Stomach (tissue), 9 donors: ENCODE data around the gene PLCB4. TPM values are rescaled to one million over a fixed set of nuclear protein-coding genes. Genes with fewer than 3 reads are reported as not detected.

Experiments used
- DNase-seq, 2 donors: peaks; one replicate each; pipeline versions ENCODE4 v3.0.0 to v3.0.0-alpha.2; 2013 to 2019
- H3K27ac ChIP-seq, 5 donors: fragments of 200-600 bp in 4 of 5; sonication (generic) in 4 of 5; one replicate each; pipeline ENCODE4 v1.5.1; 2013 to 2019; ENCODE audit warnings: mild to moderate bottlenecking in 1 of 5, moderate library complexity in 1 of 5
- H3K27me3 ChIP-seq, 3 donors: fragments of 200-600 bp; sonication (generic); one replicate each; pipeline ENCODE4 v1.5.1; 2017 to 2019; ENCODE audit warnings: mixed run types in 1 of 3
- H3K36me3 ChIP-seq, 4 donors: fragments of 200-600 bp; sonication (generic); 1 replicate in 3 of 4; 2 replicates in 1 of 4; pipeline ENCODE4 v1.5.1; 2016 to 2019
- H3K4me1 ChIP-seq, 4 donors: fragments of 200-600 bp; sonication (generic); one replicate each; pipeline ENCODE4 v1.5.1; 2016 to 2019
- H3K4me3 ChIP-seq, 4 donors: fragments of 200-600 bp; sonication (generic) in 3 of 4; one replicate each; pipeline ENCODE4 v1.5.1; 2016 to 2019; ENCODE audit warnings: mild to moderate bottlenecking in 1 of 4
- H3K9me3 ChIP-seq, 4 donors: fragments of 200-600 bp; sonication (generic); one replicate each; pipeline ENCODE4 v1.5.1; 2016 to 2019
- EP300 ChIP-seq: sonication (generic); formaldehyde crosslinking; IDR thresholded peaks from one replicate; pipeline ENCODE4 v1.6.1; 2017; ENCODE audit warnings: antibody characterized with exemption
- POLR2A ChIP-seq, 4 donors: fragments of 450-650 bp; IDR thresholded peaks; one replicate each; pipeline ENCODE4 v1.6.1; 2016; ENCODE audit warnings: antibody characterized with exemption in 4 of 4, control low read depth in 2 of 4, mild to moderate bottlenecking in 1 of 4, moderate library complexity in 1 of 4
- POLR2AphosphoS5 ChIP-seq, 3 donors: sonication (generic); formaldehyde crosslinking; IDR thresholded peaks; one replicate each; pipeline ENCODE4 v1.6.1; 2016; ENCODE audit warnings: antibody characterized with exemption in 3 of 3
- WGBS, 5 donors: extraction: QIAGEN DNeasy Blood & Tissue Kit in 3 of 5; methylation state at CpG; one replicate each; pipeline versions ENCODE4 v1.1.5 to v1.1.7; 2013 to 2018; 5-methylcytosine and 5-hydroxymethylcytosine counted together
- intact Hi-C: fragments of 100-400 bp; cut with DNase I; formaldehyde crosslinking; loops from one replicate; pipeline ENCODE4 v1.15.1; 2023; ENCODE audit warnings: low total_unique reads
- polyA plus RNA-seq, 3 donors: library from polyadenylated mRNA; stranded (reverse); fragments of 200-250 nt; gene quantifications; one replicate each; pipeline ENCODE4 v1.2.3, GENCODE V29; 2013
- total RNA-seq, 5 donors: library from RNA; depleted of rRNA; stranded (reverse); fragments of >200 nt; gene quantifications; one replicate each; pipeline versions ENCODE4 v1.1.0 to v1.2.3, GENCODE V29; 2014 to 2016
- TF ChIP-seq, protein P1 (sequence below), 7 experiments: fragments of 450-650 bp in 4 of 7; fragments of 200-600 bp in 3 of 7; sonication (generic) in 3 of 7; IDR thresholded peaks; one replicate each; pipeline ENCODE4 v1.5.1; 2016 to 2019; ENCODE audit warnings: antibody characterized with exemption in 7 of 7, control low read depth in 2 of 7, mild to moderate bottlenecking in 1 of 7
- donor health status: healthy with polysubstance abuse.
- donor health status: Bipolar disorder and iron deficiency.
- donor health status: healthy.

The PLCB4 gene
- total and polyA plus RNA-seq, 8 donors = 5.3 to 29.4 (median 22.3) TPM

GRCh38 chr20:9100691-9101090 is 31.8 kb downstream of the PLCB4 start:
- TF ChIP-seq, protein P1, sequence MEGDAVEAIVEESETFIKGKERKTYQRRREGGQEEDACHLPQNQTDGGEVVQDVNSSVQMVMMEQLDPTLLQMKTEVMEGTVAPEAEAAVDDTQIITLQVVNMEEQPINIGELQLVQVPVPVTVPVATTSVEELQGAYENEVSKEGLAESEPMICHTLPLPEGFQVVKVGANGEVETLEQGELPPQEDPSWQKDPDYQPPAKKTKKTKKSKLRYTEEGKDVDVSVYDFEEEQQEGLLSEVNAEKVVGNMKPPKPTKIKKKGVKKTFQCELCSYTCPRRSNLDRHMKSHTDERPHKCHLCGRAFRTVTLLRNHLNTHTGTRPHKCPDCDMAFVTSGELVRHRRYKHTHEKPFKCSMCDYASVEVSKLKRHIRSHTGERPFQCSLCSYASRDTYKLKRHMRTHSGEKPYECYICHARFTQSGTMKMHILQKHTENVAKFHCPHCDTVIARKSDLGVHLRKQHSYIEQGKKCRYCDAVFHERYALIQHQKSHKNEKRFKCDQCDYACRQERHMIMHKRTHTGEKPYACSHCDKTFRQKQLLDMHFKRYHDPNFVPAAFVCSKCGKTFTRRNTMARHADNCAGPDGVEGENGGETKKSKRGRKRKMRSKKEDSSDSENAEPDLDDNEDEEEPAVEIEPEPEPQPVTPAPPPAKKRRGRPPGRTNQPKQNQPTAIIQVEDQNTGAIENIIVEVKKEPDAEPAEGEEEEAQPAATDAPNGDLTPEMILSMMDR (IDR thresholded peaks at IDR 0.05) = no peak
- no peak for TF ChIP-seq POLR2AphosphoS5 (IDR thresholded peaks at IDR 0.05)
- no peak for TF ChIP-seq EP300
- no peak for TF ChIP-seq POLR2A (IDR thresholded peaks at IDR 0.05)
- 94 to 97% (median 95%) methylated on average over 9 of the region's 9 CpGs for WGBS, 5 donors
- no peaks in the 10 kb centered on the region for H3K4me1 ChIP-seq
- H3K27ac ChIP-seq = no peak overlapping the region
- H3K9me3 ChIP-seq = no peaks in the 10 kb centered on the region
- H3K36me3 ChIP-seq = no peaks in the 10 kb centered on the region
- intact Hi-C loops = no loop called here
- no peak for DNase-seq
- H3K27me3 ChIP-seq = no peaks in the 10 kb centered on the region
- H3K4me3 ChIP-seq = no peak overlapping the region

- no peak for DNase-seq
- no peaks in the 10 kb centered on the region for H3K36me3 ChIP-seq
- H3K9me3 ChIP-seq = no peaks in the 10 kb centered on the region
- no peak overlapping the region for H3K27ac ChIP-seq
- no peak overlapping the region for H3K4me3 ChIP-seq
- TF ChIP-seq EP300 (no peak), POLR2A (IDR thresholded peaks at IDR 0.05) (no peak), POLR2AphosphoS5 (IDR thresholded peaks at IDR 0.05) (no peak)
- TF ChIP-seq, protein P1 (IDR thresholded peaks at IDR 0.05) = no peak
- intact Hi-C loops = no loop called here
- no peaks in the 10 kb centered on the region for H3K27me3 ChIP-seq
- H3K4me1 ChIP-seq = no peaks in the 10 kb centered on the region
These were observed 33.6 kb downstream of the PLCB4 start for GRCh38 chr20:9102456-9102855.

DNA sequence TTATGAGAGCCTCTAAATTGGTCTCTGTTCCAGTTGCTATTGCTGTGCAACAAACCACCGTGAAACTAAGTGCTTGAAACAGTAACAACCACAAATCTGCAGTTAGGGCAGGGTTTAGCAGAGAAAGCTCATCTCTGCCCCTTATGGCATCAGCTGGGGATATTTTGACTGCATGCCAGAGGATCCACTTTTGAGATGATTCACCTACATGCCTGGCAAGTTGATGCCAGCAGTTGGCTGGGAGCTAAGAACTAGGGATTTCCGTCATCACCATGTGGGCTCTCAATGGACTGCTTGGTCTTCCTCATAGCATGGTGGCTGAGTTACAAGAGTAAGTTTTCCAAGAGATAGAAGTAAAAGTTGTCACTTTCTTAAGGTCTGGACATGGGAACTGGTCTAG is 35.1 kb downstream of the PLCB4 start:
- Histone ChIP-seq H3K27me3 (no peaks in the 10 kb centered on the region), H3K36me3 (no peaks in the 10 kb centered on the region), H3K9me3 (no peaks in the 10 kb centered on the region), H3K4me3 (no peak overlapping the region), H3K27ac (no peak overlapping the region), H3K4me1 (peaks cover 0 to 2% (median 0%) of the 10 kb centered on the region in 4 donors)
- intact Hi-C loops = no loop called here
- DNase-seq = no peak
- 90 to 100% (median 94%) methylated on average over 2 of the region's 2 CpGs for WGBS, 5 donors
- TF ChIP-seq POLR2AphosphoS5 (IDR thresholded peaks at IDR 0.05) = no peak
- TF ChIP-seq POLR2A (IDR thresholded peaks at IDR 0.05) = no peak
- TF ChIP-seq EP300 = no peak
- TF ChIP-seq, protein P1 (IDR thresholded peaks at IDR 0.05) = no peak

DNA sequence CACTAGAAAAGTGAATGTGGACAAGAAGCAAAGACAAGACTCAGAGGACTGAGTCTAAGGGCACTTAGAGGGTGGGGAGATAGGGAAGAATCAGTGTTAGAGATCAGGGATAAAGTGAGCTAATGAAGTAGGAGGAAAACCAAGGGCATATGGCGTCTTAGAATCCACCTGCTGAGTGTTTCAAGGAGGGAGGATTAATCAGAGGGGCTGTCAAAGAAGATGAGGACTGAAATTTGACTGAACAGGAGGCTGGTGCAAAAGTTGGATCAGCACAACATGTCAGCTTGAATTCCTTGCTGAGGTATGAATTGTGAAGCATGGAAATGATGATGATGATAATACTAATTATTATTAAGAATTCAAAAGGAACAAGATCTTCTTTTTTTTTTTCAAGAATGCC is 39.4 kb downstream of the PLCB4 start:
- H3K9me3 ChIP-seq = no peaks in the 10 kb centered on the region
- H3K4me3 ChIP-seq = no peak overlapping the region
- H3K4me1 ChIP-seq = peaks cover 0 to 41% (median 8%) of the 10 kb centered on the region in 4 donors
- WGBS, 5 donors = 83 to 92% (median 88%) methylated on average over 1 of the region's 1 CpG
- TF ChIP-seq POLR2AphosphoS5 (IDR thresholded peaks at IDR 0.05) (no peak), POLR2A (IDR thresholded peaks at IDR 0.05) (no peak), EP300 (no peak)
- TF ChIP-seq, protein P1 (IDR thresholded peaks at IDR 0.05) = no peak
- DNase-seq = no peak
- intact Hi-C loops = no loop called here
- no peaks in the 10 kb centered on the region for H3K27me3 ChIP-seq
- no peak overlapping the region for H3K27ac ChIP-seq
- no peaks in the 10 kb centered on the region for H3K36me3 ChIP-seq
